ENCODE results near the gene ECEL1.

DNA sequence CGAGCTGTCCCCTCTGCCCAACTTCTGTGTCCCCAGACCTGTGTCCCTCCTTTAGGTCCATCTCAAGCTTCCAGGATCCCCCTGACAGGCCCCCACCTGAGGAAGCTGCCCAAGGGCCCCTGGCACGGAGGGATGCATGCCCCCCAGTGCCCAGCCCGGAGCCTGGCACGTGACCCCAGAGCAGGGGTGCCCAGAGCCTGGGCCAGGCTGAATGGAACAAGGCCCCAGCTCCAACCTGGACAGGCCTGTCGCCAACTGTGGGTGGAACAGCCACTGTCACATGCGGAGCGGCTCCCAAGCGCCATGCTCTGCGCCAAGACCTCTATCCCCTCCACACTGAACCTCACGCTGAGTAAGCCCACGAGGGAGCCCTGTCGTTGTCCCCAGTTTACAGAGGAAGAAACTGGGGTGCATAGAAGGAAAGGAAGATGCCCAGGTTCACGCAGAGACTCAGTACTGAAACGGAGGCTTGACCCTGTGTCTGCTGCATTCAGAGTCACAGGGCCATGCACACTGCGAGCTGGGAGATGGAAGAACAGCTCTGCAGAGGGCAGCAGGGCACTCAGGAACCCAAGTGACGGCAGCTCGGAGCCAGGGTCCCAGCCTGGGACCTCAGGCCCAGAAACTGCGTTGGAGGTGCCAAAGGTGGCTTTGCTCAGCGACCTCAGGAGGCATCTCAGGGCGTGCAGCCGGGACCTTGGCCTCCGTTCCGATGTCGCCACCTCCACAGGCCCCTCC lies 5.5 kb upstream of the ECEL1 start:
- TF ChIP-seq POLR2A (IDR thresholded peaks at IDR 0.05; ENCODE audit: low read depth, low read length) = no peak
- no peak for TF ChIP-seq TAF1 (IDR thresholded peaks at IDR 0.05; ENCODE audit: low read depth, low read length)
- TF ChIP-seq SPI1 (IDR thresholded peaks at IDR 0.05; ENCODE audit: low read depth, low read length) = no peak
- TF ChIP-seq POLR2AphosphoS5 (IDR thresholded peaks at IDR 0.05; ENCODE audit: low read depth, low read length) = no peak

Data from GM12891 (cell line).